Measurements from ENCODE around the gene CDK1.

GRCh38 chr10:60828489-60828852 is 50.2 kb downstream of the CDK1 start:
- TF ChIP-seq POLR2AphosphoS5 (IDR thresholded peaks at IDR 0.05; ENCODE audit: borderline replicate concordance, low read depth, low read length) (no peak), EZH2 (IDR thresholded peaks at IDR 0.05) (no peak)

All from SK-N-MC (cell line).